HG03025 (cell line): Measurements from ENCODE around the gene CCP110.
A peak's percentile ranks its signal among the peaks of the same experiment; 100 is the strongest.

Experiments
- ATAC-seq: cut with Tn5 transposase; IDR thresholded peaks from one replicate; pipeline ENCODE4 v1.9.1; 2021; ENCODE audit warnings: mild to moderate bottlenecking, moderate library complexity; ENCODE audit not compliant: unreplicated experiment, low FRiP score

CCP110 gene, protein sequence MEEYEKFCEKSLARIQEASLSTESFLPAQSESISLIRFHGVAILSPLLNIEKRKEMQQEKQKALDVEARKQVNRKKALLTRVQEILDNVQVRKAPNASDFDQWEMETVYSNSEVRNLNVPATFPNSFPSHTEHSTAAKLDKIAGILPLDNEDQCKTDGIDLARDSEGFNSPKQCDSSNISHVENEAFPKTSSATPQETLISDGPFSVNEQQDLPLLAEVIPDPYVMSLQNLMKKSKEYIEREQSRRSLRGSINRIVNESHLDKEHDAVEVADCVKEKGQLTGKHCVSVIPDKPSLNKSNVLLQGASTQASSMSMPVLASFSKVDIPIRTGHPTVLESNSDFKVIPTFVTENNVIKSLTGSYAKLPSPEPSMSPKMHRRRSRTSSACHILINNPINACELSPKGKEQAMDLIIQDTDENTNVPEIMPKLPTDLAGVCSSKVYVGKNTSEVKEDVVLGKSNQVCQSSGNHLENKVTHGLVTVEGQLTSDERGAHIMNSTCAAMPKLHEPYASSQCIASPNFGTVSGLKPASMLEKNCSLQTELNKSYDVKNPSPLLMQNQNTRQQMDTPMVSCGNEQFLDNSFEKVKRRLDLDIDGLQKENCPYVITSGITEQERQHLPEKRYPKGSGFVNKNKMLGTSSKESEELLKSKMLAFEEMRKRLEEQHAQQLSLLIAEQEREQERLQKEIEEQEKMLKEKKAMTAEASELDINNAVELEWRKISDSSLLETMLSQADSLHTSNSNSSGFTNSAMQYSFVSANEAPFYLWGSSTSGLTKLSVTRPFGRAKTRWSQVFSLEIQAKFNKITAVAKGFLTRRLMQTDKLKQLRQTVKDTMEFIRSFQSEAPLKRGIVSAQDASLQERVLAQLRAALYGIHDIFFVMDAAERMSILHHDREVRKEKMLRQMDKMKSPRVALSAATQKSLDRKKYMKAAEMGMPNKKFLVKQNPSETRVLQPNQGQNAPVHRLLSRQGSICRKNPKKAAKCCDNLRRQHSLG

DNA sequence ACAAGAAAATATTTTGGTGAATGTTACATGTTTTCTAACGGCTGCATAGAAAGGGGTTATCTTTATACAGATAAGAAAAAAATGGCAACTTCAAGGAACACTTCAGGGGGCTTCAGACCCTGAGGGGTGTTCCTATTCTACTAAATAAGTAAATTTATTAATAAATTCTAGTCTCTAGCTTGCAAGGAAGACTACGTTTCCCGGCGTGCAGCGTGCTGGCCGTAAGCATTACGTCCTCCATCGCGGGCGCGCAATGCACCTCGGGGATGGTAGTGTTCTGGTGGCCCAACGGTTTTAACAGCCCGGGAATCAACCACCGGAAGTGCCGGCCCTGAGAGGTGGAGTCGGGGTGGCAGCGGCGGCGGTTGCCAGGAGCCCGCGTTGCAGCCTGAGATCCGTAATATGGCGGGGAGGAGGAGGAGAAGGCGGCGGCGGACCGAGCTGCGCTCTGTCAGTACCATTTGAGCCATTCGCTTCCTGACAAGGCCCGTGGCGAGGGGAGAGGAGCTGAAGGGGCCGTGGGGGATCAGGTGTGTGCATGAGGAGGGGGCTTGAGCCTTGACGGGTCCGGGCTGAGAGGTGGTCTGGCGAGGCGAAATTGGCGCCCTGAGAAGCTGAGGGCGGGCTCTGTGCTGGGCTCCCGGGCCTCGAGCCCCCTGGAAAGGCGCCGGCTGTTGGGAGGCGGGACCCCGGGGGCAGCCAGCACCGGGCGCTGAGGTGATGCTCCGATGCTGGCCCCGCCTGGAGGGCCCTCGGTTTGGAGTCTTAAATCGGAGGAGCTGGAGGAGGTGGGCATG is at the start of gene CCP110:
CCP110 (plus strand) TSS at position 384 of the 797 bp plus-strand sequence. CDS start 3,940 bp downstream, outside the sequence.
- peak; percentile 67 for ATAC-seq

DNA sequence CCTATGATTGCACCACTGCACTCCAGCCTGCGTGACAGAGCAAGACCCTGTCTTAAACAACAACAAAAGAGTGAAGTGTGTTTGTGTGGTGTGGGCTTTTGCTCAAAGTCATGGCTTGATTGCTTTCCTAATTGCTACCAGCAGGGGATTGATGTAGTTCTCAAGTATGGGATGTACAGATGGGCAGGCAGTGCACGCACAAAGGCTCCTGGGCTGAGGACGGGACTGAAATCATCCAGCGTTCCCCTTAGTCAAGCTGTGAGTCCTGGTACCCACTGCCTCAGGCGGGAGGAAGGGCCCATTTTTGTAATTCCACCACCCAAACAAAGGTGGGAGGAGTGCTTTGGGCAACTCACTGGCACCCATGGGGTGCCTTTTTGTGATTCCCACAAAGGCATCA is 49.1 kb upstream of the CCP110 start:
- no peak for ATAC-seq

DNA sequence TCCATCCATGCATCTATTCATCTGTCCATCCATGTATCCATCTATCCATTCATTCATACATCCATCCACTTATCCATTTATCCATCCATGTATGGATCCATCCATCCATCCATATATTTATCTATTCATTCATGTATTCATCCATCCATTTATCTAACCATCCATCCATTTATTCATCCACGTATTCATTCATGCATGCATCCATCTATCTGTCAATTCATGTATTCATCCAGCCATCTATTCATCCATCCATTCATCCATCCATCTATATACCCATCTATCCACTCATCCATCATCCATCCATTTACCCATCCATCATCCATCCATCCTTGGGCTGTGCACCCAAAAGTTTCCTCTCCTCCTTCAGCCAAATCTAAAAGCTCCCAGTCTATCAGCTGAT is 45.2 kb upstream of the CCP110 start:
- ATAC-seq = no peak

DNA sequence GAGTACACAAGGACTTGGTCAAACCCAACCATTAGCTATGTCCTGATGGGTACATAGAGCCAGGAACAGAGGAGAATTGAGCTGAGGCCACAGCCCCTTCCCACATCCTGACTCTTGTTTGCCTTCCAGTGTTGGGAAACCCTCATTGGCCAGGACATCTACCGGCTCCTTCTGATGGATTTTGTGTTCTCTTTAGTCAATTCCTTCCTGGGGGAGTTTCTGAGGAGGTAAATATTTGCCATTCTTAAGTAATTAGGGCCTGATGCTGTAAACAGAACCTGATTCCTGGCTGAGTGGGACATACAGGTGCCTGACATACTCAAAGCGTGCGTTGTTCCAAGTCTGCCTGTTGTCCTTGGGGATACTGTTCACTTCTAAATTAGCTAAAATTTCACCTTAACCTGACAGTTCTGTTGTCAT is 44.4 kb upstream of the CCP110 start:
- no peak for ATAC-seq

DNA sequence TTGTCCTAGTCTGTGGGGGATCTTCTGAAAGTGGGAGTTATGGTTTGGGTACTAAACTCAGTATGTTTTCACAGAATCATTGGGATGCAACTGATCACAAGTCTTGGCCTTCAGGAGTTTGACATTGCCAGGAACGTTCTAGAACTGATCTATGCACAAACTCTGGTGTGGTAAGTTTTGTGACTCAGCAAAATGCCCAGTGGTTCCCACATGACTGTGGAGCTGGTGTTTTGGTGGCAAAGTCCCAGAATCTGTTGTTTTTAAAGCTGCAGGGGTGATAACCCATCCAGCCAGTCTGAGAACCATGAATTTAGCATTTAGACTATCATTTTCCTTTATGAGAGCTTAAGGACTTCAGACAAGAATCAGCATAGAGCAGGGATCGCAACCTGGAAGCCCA is 42.4 kb upstream of the CCP110 start:
- ATAC-seq = no peak

DNA sequence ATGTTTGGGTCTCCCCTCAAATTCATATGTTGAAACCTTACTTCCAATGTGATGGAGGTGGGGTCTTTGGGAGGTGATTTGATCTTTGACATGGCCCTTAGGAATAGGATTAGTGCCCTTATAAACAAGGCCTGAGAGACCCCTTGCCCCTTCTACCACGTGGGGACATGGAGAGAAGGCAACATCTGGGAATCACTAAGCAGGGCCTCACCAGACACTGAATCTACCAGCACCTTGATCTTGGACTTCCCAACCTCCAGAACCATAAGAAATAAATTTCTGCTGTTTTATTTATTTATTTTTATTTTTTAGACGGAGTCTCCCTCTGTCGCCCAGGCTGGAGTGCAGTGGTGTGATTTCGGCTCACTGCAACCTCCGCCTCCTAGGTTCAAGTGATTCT is 42.0 kb upstream of the CCP110 start:
- ATAC-seq = no peak

DNA sequence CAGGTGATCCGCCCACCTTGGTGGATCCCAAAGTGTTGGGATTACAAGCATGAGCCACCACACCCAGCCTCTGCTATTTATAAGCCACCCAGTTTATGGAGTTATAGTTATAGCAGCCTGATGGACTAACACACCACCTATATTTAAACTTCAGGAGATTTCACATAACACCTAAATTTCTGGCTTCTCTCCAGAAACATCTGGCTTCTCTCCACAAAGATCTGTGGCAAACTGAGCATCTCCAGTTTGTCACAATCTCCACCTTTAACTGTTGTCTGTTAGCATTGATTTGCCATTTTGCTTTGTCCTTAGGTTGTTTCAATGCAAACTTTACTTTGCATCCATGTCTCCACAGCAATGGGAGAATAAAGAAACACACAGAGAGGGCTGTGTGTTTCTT is 41.5 kb upstream of the CCP110 start:
- ATAC-seq = no peak

DNA sequence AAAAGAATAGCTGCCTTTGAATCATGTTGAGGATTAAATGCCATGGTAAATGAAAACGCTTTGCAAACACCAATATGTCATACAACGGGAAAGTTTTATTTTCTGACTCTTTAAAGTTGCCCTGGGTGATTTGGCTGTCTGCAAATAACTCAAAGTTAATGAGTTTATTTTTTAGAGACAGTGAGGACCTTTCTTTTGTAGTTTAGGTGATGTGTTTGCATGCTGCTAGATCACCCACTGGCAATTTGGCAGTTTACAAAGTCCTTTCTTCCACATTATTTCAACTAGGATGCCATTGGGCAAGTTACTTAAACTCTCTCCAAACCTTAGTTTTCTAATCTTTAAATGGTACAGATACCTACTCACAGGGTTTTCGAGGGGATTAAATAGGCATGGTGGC is 39.6 kb upstream of the CCP110 start:
- no peak for ATAC-seq

DNA sequence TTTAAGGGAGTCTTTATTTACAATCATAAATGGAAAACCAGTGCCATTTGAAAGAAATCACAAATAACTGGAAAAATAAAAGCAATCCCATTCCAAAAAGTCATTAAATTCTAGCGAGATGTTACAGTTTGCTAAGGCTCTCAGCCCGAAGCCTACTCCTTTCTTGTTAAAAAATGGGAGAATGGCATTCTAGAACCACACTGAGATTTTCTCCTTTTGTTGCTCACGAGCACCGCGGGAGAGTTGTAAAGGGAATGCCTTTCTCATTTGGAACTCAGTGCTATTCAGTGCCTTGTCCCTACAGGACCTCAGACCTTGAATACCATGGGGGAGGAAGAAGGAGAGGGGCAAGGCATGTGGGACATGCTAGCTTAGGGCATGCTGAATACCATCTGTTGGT is 38.1 kb upstream of the CCP110 start:
- no peak for ATAC-seq

DNA sequence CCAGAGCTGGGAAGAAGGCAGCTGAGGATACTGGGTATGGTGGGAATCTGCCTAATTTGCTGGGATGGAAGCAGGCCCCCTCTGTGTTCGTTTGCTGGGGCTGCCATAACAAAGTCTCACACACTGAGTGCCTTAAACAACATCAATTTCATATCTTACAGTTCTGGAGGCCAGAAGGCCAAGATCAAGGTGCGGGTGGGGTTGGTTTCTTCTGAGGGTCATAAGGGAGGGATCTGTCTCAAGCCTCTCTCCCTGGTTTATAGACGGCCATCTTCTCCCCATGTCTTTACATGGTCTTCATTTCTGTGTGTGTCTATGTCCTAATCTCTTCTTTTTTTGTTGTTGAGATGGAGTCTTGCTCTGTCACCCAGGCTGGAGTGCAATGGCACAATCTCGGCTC is 37.7 kb upstream of the CCP110 start:
- no peak for ATAC-seq

DNA sequence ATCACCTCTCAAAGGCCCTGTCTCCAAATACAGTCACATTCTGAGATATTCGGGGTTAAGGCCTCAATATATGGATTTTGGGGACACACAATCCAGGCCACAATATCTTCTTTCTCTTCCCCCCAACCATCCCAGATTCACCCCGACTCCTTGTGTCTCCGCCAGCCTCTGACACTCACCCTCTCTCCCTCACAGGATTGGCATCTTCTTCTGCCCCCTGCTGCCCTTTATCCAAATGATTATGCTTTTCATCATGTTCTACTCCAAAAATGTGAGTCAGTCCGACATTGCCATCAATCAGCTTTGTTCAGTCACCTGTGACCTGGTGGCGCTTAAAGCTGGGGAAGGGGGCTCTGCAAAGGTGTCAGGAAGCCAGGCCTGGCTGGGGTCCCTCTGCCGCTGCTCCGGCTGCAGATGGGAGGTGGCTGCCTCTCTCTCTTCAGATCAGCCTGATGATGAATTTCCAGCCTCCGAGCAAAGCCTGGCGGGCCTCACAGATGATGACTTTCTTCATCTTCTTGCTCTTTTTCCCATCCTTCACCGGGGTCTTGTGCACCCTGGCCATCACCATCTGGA is 36.9 kb upstream of the CCP110 start:
- no peak for ATAC-seq

DNA sequence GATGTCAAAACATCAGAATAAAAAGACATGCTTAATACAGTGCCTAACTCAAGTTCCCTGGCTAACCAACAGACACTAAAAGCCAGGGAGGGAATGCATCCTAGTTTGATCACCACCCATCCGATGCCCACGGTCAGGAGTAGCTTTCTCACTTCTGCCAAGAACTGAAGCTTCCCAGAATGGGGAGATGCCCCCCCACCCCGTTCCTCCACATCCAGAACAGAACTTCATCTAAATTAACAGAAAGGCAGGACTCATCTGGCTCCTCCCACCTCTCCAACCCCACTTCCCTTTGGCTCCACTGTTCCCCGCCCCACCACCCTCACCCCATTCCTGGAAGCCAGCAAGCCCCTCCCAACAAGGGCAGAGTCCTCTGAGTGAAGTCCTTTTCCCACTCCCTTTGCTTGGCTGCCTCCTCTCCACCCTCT is 35.5 kb upstream of the CCP110 start:
- no peak for ATAC-seq

DNA sequence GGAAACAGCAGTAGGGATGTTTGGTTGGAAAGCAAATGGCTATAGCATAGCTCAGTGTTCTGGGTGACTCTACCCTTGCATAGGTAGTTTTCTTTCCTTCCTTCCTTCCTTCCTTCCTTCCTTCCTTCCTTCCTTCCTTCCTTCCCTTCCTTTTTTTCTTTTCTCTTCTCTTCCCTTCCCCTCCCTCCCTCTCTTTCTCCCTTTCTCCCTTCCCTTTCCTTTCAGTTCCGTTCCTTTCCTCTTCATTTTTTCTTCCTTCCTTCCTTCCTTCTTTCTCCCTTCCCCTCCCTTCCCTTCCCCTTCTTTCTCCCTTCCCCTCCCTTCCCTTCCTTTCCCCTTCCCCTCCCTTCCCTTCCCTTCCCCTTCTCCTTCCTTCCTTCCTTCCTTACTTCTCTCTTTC is 33.1 kb upstream of the CCP110 start:
- no peak for ATAC-seq

DNA sequence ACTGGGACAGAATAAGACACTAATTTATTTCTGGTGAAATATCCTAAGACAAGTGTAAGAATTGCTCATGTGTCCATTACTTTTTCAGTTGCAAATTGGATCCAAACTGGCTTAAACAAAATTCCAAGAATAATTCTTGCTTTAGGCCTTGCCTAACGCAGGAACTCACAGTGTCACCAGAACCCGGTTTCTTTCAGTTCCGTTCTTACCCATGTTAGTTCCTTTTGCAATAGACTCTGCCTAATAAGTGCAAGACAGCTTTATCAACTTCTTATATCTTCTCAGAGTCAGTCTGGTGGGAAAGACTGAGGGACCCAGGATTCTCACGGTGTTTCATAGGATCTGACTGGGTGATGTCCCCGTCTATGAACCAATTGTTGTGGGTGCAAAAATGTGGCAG is 26.6 kb upstream of the CCP110 start:
- no peak for ATAC-seq

DNA sequence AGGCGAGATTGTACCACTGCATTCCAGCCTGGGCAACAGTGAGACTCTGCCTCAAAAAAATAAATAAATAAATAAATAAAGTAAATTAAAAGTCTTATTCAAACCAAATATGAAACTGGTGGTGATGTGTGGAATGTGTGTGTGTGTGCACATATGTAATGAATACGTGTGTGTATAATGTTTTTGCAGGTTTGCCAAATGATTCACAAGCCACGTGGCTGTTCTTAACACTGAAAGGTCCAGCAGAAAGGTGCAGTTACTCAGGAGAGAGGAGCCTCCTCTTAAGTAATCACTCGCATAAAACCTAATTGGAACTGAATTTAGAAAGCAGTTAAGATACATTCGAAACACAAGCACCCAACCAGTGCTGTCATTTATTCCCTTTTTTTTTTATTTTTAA is 24.7 kb upstream of the CCP110 start:
- ATAC-seq = no peak

DNA sequence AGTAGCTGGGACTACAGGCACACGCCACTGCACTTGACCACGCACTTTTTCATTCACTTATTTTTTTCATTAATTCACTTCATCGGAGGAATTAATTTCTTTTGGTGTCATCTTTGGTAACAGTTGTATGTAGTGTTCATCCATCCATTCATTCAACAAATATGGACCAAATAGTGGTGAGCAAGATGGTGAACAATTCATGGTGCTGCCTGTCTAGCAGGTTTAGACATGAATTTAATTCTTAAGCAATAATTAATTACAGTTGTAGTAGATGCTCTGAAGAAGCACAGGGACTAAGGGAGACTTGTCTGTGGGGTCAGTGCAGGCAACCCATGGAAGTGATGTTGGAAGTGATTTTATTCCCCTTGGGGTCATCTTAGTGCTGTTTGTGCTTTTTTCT is 24.3 kb upstream of the CCP110 start:
- no peak for ATAC-seq

DNA sequence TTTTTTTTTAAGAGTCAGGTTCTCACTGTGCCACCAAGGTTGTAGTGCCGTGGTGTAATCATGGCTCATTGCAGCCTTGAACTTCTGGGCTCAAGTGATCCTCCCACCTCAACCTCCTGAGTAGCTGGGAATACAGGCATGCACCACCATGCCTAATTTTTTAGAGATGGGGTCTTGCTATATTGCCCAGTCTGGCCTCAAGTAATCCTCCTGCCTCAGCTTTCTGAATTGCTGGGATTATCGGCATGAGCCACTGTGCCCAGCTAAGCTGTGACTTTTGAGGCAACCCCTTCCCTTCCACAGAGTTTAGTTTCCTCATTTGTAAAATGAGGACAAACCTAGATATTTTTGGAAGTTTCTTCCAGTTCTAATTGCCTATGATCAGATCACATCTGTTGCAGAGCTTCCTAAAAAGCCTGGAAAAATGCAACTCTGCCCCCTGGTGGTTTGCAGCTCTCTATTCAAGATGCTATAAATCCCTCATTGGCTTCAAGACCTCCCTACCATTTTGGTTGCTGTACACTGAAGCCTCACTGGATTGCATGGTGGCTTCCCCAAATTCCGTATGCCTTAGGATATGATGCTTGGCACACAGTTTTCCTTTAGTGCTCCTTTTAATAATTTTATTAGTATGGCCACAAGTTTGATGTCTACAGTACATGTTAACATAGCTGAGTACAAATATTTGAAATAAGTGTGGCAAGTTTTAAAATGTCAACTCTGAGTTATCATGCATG is 21.2 kb upstream of the CCP110 start:
- ATAC-seq = no peak

DNA sequence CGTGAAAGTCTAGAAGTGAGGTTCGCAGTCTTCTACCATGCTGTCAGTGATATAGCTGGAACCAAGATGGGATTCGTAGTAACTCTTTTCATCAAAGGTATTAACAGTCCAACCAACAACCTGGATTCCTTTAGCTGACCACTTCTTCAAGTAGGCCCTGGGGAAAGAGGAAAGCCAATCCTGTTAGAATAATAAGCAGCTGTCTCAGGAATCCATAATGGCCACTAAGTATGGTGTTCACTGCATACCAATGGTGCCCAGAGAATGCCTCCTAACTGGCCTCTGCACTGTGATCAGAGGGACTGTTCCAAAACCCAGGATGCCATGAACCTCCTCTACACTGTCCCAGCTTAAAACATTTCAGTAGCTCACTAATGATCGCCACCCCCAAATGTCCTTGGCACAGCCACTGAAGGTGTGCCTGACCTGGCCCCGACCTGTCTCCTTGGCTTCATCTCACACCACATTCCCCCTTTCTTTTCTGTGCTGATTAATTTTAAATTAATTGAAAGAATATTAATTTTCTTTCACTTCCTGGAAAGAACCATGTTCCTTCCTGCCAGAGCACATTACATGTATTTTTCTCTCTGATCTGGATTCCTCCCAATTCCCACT is 20.2 kb upstream of the CCP110 start:
- ATAC-seq = no peak

DNA sequence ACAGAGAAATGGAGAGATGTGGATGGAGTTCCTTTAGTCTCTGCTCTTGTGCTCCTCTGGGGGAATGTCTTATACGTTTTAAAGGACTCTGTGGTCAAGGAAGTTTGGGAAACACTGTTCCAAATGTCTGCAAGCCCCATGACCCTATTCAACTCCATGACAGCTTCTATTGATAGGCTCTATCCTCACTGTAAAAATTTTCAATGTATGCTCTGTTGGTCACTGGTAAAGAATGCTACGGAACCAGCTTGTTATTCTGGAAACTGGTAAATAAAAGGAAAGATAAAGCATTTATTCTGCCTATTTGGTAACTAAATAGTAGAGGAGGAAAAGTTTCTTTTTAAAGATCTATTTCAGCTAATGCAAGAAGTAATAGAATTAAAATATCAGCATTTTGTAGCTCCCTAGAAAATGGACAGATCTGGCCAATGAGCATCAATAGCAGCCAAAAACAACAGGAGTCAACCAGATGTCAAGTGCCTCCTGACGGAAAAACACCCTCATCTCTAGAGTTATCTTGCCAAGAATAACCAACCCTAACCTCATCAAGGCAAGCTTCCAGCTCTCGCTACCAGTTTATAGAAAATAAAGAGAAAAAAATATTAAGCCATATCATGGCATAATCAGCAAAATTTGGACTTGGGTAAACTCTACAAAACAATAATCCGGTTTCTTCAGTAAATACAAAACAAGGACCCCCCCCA is 18.0 kb upstream of the CCP110 start:
- no peak for ATAC-seq
